A549 treated with ZK216348 at 1 μM for 4 hours (cell line): ENCODE results near the gene KRTAP4-5. TPM values are rescaled to one million over a fixed set of nuclear protein-coding genes. Genes with fewer than 3 reads are reported as not detected.

ENCODE experiments used
- total RNA-seq: library from RNA; stranded (reverse); fragments of 200-300 nt; extraction: Qiagen RNA extraction; gene quantifications from 5 replicates; pipeline ENCODE4 v1.2.3, GENCODE V29; 2022; ENCODE audit warnings: low read depth

Gene KRTAP4-5
- not detected in 5 replicates for total RNA-seq

GRCh38 chr17:41149652-41149985, at the start of gene KRTAP4-5:
Gene KRTAP4-5 (minus strand): TSS chr17:41149825. CDS start chr17:41149767, 58 bp downstream.

GRCh38 chr17:41189837-41190318, 40.3 kb upstream of the KRTAP4-5 start, which contains the start of gene KRTAP9-1:
Gene KRTAP9-1 (plus strand): TSS chr17:41189887. CDS start chr17:41189887, 0 bp downstream.

DNA sequence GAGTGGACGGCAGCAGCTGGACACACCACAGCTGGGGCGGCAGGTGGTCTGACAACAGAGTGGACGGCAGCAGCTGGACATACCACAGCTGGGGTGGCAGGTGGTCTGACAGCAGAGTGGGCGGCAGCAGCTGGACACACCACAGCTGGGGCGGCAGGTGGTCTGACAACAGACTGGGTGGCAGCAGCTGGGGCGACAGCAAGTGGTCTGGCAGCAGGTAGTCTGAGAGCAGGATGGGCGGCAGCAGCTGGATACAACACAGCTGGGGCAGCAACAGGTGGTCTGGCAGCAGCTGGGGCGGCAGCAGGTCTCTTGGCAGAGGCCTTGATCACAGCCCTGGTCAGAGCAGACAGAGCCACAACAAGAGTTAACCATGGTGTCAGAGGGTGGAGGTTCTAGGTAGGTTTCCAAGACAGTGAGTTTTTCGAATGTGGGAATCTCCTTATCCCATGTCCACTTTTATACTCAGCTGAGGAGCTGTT, 34.9 kb upstream of the KRTAP4-5 start, which contains the start of gene KRTAP4-1:
Gene KRTAP4-1, minus strand, starts transcription at position 432 of the 482 bp plus-strand sequence. Its CDS starts 57 bp downstream, at position 375.

DNA sequence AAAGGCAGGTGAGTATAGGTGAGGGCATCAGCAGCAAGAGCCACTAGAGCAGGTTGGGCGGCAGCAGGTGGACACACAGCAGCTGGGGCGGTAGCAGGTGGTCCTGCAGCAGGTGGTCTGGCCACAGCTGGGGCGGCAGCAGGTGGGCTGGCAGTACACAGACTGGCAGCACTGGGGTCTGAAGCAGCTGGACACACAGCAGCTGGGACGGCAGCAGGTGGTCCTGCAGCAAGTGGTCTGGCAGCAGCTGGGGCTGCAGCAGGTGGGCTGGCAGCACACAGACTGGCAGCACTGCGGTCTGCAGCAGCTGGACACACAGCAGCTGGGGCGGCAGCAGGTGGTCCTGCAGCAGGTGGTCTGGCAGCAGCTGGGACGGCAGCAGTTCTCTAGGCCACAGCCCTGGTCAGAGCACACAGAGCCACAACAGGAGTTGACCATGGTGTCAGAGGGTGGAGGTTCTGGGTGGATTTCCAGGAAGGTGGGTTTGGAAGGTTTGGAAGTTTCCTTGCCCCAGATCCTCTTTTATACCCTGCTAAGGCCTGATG, 28.2 kb upstream of the KRTAP4-5 start, which contains the start of gene KRTAP4-2:
Gene KRTAP4-2, minus strand, starts transcription at position 495 of the 545 bp plus-strand sequence. Its CDS starts 57 bp downstream, at position 438.

GRCh38 chr17:41168121-41168520, 18.5 kb upstream of the KRTAP4-5 start, which contains the start of gene KRTAP4-3:
Gene KRTAP4-3 (minus strand): TSS chr17:41168221. CDS start chr17:41168172, 49 bp downstream.

DNA sequence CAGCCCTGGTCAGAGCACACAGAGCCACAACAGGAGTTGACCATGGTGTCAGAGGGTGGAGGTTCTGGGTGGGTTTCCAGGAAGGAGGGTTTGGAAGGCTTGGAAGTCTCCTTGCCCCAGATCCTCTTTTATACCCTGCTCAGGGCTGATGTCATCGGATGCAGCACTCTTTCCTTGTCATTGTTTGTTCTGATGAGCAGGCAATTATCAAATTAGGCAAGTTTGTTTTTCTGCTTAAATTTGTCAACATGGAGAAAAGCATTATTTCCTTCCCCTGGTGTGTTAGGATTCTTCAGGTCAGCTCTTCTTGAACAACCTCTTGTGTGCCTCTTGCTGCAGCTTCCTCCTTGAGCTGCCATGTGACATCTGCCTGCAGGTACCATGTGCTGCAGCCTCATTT, 11.0 kb upstream of the KRTAP4-5 start, which contains the start of gene KRTAP4-4:
Gene KRTAP4-4, minus strand, starts transcription at position 101 of the 400 bp plus-strand sequence. Its CDS starts 57 bp downstream, at position 44.

GRCh38 chr17:41140360-41141131, 9.1 kb downstream of the KRTAP4-5 start, which contains the start of gene KRTAP4-6:
Gene KRTAP4-6 (minus strand): TSS chr17:41140544. CDS start chr17:41140487, 57 bp downstream.

DNA sequence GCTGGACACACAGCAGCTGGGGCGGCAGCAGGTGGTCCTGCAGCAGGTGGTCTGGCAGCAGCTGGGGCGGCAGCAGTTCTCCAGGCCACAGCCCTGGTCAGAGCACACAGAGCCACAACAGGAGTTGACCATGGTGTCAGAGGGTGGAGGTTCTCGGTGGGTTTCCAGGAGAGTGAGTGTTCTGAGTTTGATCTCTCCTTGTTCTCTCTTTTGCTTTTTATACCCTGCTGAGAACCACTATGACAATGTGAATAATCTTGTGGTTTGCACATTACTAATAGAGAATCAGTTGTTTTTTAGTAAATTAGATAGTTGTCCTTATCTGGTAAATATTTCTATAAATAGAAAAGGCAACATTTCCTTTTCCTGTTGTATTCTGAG, 25.6 kb downstream of the KRTAP4-5 start, which contains the start of gene KRTAP4-12:
Gene KRTAP4-12, minus strand, starts transcription at position 192 of the 381 bp plus-strand sequence. Its CDS starts 60 bp downstream, at position 132.

GRCh38 chr17:41117846-41118386, 31.7 kb downstream of the KRTAP4-5 start, which contains the start of gene KRTAP4-11:
Gene KRTAP4-11 (minus strand): TSS chr17:41118373. CDS start chr17:41118315, 58 bp downstream.

GRCh38 chr17:41105347-41105746, 44.3 kb downstream of the KRTAP4-5 start, which contains the start of gene KRTAP4-9:
Gene KRTAP4-9 (plus strand): TSS chr17:41105389. CDS start chr17:41105389, 0 bp downstream.

GRCh38 chr17:41101586-41102259, 47.9 kb downstream of the KRTAP4-5 start, which contains the start of gene KRTAP4-16:
Gene KRTAP4-16 (minus strand): TSS chr17:41102209. CDS start chr17:41102209, 0 bp downstream.

Other genes starting within 250 kb of the KRTAP4-5 start
- 0.08 to 0.31 TPM (median 0.18 TPM) in 3 of 5 replicates, not detected in the others for gene KRT23, start 212.2 kb downstream of the KRTAP4-5 start, total RNA-seq
- gene KRT39, start 182.9 kb downstream of the KRTAP4-5 start, total RNA-seq, result not detected in 5 replicates
- gene KRT40, start 165.5 kb downstream of the KRTAP4-5 start, total RNA-seq, result not detected in 5 replicates
- gene KRTAP3-3, start 155.7 kb downstream of the KRTAP4-5 start, total RNA-seq, result not detected in 5 replicates
- gene KRTAP3-2, start 149.9 kb downstream of the KRTAP4-5 start, total RNA-seq, result not detected in 5 replicates
- gene KRTAP3-1, start 140.7 kb downstream of the KRTAP4-5 start, total RNA-seq, result not detected in 5 replicates
- gene KRTAP1-5, start 122.6 kb downstream of the KRTAP4-5 start, total RNA-seq, result not detected in 5 replicates
- gene KRTAP1-4, start 119.6 kb downstream of the KRTAP4-5 start, total RNA-seq, result not detected in 5 replicates
- not detected in 5 replicates for gene KRTAP1-3, start 115.0 kb downstream of the KRTAP4-5 start, total RNA-seq
- not detected in 5 replicates for gene KRTAP1-1, start 108.4 kb downstream of the KRTAP4-5 start, total RNA-seq
- not detected in 5 replicates for gene KRTAP2-1, start 102.5 kb downstream of the KRTAP4-5 start, total RNA-seq
- not detected in 5 replicates for gene KRTAP2-2, start 94.6 kb downstream of the KRTAP4-5 start, total RNA-seq
- not detected in 5 replicates for gene KRTAP2-3, start 89.7 kb downstream of the KRTAP4-5 start, total RNA-seq
- not detected in 5 replicates for gene KRTAP2-4, start 83.9 kb downstream of the KRTAP4-5 start, total RNA-seq
- gene KRTAP4-7, start 65.7 kb downstream of the KRTAP4-5 start, total RNA-seq, result not detected in 5 replicates
- gene KRTAP4-8, start 51.7 kb downstream of the KRTAP4-5 start, total RNA-seq, result not detected in 5 replicates
- gene KRTAP4-16, start 47.6 kb downstream of the KRTAP4-5 start, total RNA-seq, result not detected in 5 replicates
- not detected in 5 replicates for gene KRTAP4-9, start 44.4 kb downstream of the KRTAP4-5 start, total RNA-seq
- gene KRTAP4-11, start 31.5 kb downstream of the KRTAP4-5 start, total RNA-seq, result not detected in 5 replicates
- not detected in 5 replicates for gene KRTAP4-12, start 25.6 kb downstream of the KRTAP4-5 start, total RNA-seq
- not detected in 5 replicates for gene KRTAP4-6, start 9.3 kb downstream of the KRTAP4-5 start, total RNA-seq
- not detected in 5 replicates for gene KRTAP4-4, start 10.9 kb upstream of the KRTAP4-5 start, total RNA-seq
- not detected in 5 replicates for gene KRTAP4-3, start 18.4 kb upstream of the KRTAP4-5 start, total RNA-seq
- not detected in 5 replicates for gene KRTAP4-2, start 28.4 kb upstream of the KRTAP4-5 start, total RNA-seq
- gene KRTAP4-1, start 35.1 kb upstream of the KRTAP4-5 start, total RNA-seq, result 0.32 TPM in 1 of 5 replicates, not detected in the others
- gene KRTAP9-1, start 40.1 kb upstream of the KRTAP4-5 start, total RNA-seq, result not detected in 5 replicates
- not detected in 5 replicates for gene KRTAP9-2, start 76.8 kb upstream of the KRTAP4-5 start, total RNA-seq
- gene KRTAP9-3, start 82.6 kb upstream of the KRTAP4-5 start, total RNA-seq, result not detected in 5 replicates
- gene KRTAP9-8, start 88.2 kb upstream of the KRTAP4-5 start, total RNA-seq, result not detected in 5 replicates
- gene KRTAP9-4, start 99.9 kb upstream of the KRTAP4-5 start, total RNA-seq, result not detected in 5 replicates
- not detected in 5 replicates for gene KRTAP9-9, start 105.6 kb upstream of the KRTAP4-5 start, total RNA-seq
- gene KRTAP9-6, start 115.6 kb upstream of the KRTAP4-5 start, total RNA-seq, result not detected in 5 replicates
- not detected in 5 replicates for gene KRTAP9-7, start 125.9 kb upstream of the KRTAP4-5 start, total RNA-seq
- not detected in 5 replicates for gene KRTAP29-1, start 153.0 kb upstream of the KRTAP4-5 start, total RNA-seq
- not detected in 5 replicates for gene KRTAP16-1, start 159.5 kb upstream of the KRTAP4-5 start, total RNA-seq
- not detected in 5 replicates for gene KRTAP17-1, start 165.9 kb upstream of the KRTAP4-5 start, total RNA-seq
- gene KRT33A, start 201.0 kb upstream of the KRTAP4-5 start, total RNA-seq, result not detected in 5 replicates
- gene KRT33B, start 220.0 kb upstream of the KRTAP4-5 start, total RNA-seq, result not detected in 5 replicates
- 0.20 to 0.78 TPM (median 0.31 TPM) in 5 replicates for gene KRT34, start 232.5 kb upstream of the KRTAP4-5 start, total RNA-seq
- gene KRT31, start 247.8 kb upstream of the KRTAP4-5 start, total RNA-seq, result not detected in 5 replicates